GM21529 (cell line): ENCODE measurements around the gene LIME1.
"Not testable (repeated sequence)": the region's sequence is repeated elsewhere in the genome, so short reads cannot be mapped to it uniquely, and the experiment has no call there.

ENCODE experiments used
- ATAC-seq: cut with Tn5 transposase; IDR thresholded peaks from one replicate; pipeline ENCODE4 v1.9.1; 2021; ENCODE audit not compliant: unreplicated experiment

The LIME1 gene

GRCh38 chr20:63707558-63708300 is 28.7 kb upstream of the LIME1 start, which contains the start of the genes ARFRP1 and ZGPAT:
Gene ARFRP1 (minus strand): TSS chr20:63707976. CDS start chr20:63707091, 885 bp downstream.
Gene ZGPAT (plus strand): TSS chr20:63708039. CDS start chr20:63708581, 542 bp downstream.
- ATAC-seq, result peak; percentile 68

- peak; percentile 5 for ATAC-seq
These were observed 27.9 kb upstream of the LIME1 start for GRCh38 chr20:63708301-63709148.

GRCh38 chr20:63709149-63709527 is 27.3 kb upstream of the LIME1 start:
- ATAC-seq, result no peak

- ATAC-seq, result no peak
These were observed 25.3 kb upstream of the LIME1 start for GRCh38 chr20:63711085-63711645.

GRCh38 chr20:63712191-63712590 is 24.3 kb upstream of the LIME1 start:
- no peak for ATAC-seq

- ATAC-seq, result no peak
These were observed 21.6 kb upstream of the LIME1 start for GRCh38 chr20:63714858-63715257.

- no peak for ATAC-seq
These were observed 17.5 kb upstream of the LIME1 start for GRCh38 chr20:63718996-63719395.

GRCh38 chr20:63722967-63723622 is 13.4 kb upstream of the LIME1 start:
- not testable (repeated sequence) for ATAC-seq

- not testable (repeated sequence) for ATAC-seq
These were observed 6.2 kb upstream of the LIME1 start for GRCh38 chr20:63730189-63730733.

- no peak for ATAC-seq
These were observed 5.1 kb upstream of the LIME1 start for GRCh38 chr20:63731410-63731809.

GRCh38 chr20:63732118-63733095 is 4.1 kb upstream of the LIME1 start:
- ATAC-seq, result no peak

GRCh38 chr20:63733117-63733516 is 3.3 kb upstream of the LIME1 start:
- no peak for ATAC-seq

GRCh38 chr20:63733579-63734081 is 2.8 kb upstream of the LIME1 start:
- no peak for ATAC-seq

GRCh38 chr20:63734111-63734945 is 2.1 kb upstream of the LIME1 start:
- no peak for ATAC-seq

- no peak for ATAC-seq
These were observed 1.3 kb upstream of the LIME1 start for GRCh38 chr20:63734946-63735858.

- no peak for ATAC-seq
These were observed 630 bp downstream of the LIME1 start for GRCh38 chr20:63736893-63737694.

- no peak for ATAC-seq
These were observed 1.2 kb downstream of the LIME1 start for GRCh38 chr20:63737695-63737944.
